Type B pancreatic cell (in vitro differentiated cells): ENCODE measurements around the gene TOM1L1. TPM values are rescaled to one million over a fixed set of nuclear protein-coding genes. Genes with fewer than 3 reads are reported as not detected.

Experiments
- DNase-seq: peaks from one replicate; pipeline ENCODE4 v3.0.0; 2021; ENCODE audit warnings: mixed read lengths; ENCODE audit not compliant: unreplicated experiment; ENCODE audit errors: extremely low spot score
- H3K27ac Mint-ChIP-seq: 2 replicates; pipeline ENCODE4 v1.8.0; 2021; ENCODE audit warnings: mild to moderate bottlenecking, mixed read lengths
- H3K27me3 Mint-ChIP-seq: 2 replicates; pipeline ENCODE4 v1.8.0; 2021; ENCODE audit warnings: mixed read lengths
- H3K36me3 Mint-ChIP-seq: 2 replicates; pipeline ENCODE4 v1.8.0; 2021; ENCODE audit warnings: mixed read lengths
- H3K4me1 Mint-ChIP-seq: one replicate; pipeline ENCODE4 v1.8.0; 2021; ENCODE audit warnings: mixed read lengths; ENCODE audit not compliant: unreplicated experiment
- H3K4me3 Mint-ChIP-seq: 2 replicates; pipeline ENCODE4 v1.8.0; 2021; ENCODE audit warnings: mild to moderate bottlenecking, mixed read lengths
- H3K9me3 Mint-ChIP-seq: 2 replicates; pipeline ENCODE4 v1.8.0; 2021; ENCODE audit warnings: mixed read lengths
- total RNA-seq: library from RNA; stranded (reverse); gene quantifications from 2 replicates; pipeline ENCODE4 v1.2.1, GENCODE V29; 2021; ENCODE audit warnings: low replicate concordance
- TF ChIP-seq, protein P1 (sequence below): fragments of 200-600 bp; sonication (generic); conservative IDR thresholded peaks from 2 replicates; pipeline ENCODE4 v1.5.0; 2021; ENCODE audit warnings: antibody characterized with exemption, mild to moderate bottlenecking

TOM1L1 gene
- total RNA-seq, 1 donor from 2014 or later = 46.7 TPM

DNA sequence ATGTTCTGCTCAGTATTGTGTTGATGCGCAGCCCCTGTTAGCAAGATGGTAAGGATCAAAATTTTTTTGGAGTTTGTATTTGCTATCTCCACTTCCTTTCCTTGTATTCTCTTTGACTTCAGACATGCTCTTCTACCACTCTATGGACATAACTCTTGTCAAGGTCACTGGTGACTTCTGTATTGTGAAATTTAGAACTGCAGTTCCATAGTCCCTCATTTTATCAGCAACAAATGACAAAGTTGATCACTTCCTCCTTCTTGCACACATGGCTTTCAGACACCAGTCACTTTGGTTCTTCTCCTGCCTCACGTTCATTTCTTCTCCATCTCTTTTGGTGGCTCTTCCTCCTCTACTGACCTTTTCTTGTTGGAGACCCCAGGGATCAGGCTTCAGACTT lies 46.7 kb downstream of the TOM1L1 start:
- H3K4me3 Mint-ChIP-seq = no peak overlapping the region
- H3K27ac Mint-ChIP-seq = no peak overlapping the region
- H3K27me3 Mint-ChIP-seq = no peaks in the 10 kb centered on the region
- peaks cover 23% of the 10 kb centered on the region for H3K36me3 Mint-ChIP-seq
- TF ChIP-seq, protein P1, sequence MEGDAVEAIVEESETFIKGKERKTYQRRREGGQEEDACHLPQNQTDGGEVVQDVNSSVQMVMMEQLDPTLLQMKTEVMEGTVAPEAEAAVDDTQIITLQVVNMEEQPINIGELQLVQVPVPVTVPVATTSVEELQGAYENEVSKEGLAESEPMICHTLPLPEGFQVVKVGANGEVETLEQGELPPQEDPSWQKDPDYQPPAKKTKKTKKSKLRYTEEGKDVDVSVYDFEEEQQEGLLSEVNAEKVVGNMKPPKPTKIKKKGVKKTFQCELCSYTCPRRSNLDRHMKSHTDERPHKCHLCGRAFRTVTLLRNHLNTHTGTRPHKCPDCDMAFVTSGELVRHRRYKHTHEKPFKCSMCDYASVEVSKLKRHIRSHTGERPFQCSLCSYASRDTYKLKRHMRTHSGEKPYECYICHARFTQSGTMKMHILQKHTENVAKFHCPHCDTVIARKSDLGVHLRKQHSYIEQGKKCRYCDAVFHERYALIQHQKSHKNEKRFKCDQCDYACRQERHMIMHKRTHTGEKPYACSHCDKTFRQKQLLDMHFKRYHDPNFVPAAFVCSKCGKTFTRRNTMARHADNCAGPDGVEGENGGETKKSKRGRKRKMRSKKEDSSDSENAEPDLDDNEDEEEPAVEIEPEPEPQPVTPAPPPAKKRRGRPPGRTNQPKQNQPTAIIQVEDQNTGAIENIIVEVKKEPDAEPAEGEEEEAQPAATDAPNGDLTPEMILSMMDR = no peak
- H3K9me3 Mint-ChIP-seq = no peaks in the 10 kb centered on the region
- no peak for DNase-seq
- no peaks in the 10 kb centered on the region for H3K4me1 Mint-ChIP-seq

DNA sequence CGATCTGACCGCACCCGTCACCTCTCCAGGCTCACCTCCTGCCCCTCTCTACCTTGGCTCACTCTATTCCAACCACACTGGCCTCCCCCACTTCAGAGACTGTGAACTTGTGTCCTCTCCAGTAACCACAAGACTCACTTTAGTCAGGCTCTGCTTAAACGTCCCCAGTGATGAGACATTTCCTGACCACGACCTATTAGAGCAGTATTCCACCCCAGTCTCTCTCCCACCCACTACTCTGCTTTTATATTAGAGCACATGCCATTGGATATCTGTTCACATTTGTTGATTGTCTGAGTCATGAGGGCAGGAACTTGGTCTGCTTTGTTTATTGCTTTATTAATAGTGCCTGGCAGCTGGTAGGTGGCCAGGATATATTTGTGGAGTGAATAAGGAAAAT lies 47.7 kb downstream of the TOM1L1 start:
- DNase-seq = no peak
- TF ChIP-seq, protein P1 = no peak
- Mint-ChIP-seq H3K36me3 (peaks cover 22% of the 10 kb centered on the region), H3K27ac (no peak overlapping the region), H3K4me1 (no peaks in the 10 kb centered on the region), H3K9me3 (no peaks in the 10 kb centered on the region), H3K4me3 (no peak overlapping the region), H3K27me3 (no peaks in the 10 kb centered on the region)

DNA sequence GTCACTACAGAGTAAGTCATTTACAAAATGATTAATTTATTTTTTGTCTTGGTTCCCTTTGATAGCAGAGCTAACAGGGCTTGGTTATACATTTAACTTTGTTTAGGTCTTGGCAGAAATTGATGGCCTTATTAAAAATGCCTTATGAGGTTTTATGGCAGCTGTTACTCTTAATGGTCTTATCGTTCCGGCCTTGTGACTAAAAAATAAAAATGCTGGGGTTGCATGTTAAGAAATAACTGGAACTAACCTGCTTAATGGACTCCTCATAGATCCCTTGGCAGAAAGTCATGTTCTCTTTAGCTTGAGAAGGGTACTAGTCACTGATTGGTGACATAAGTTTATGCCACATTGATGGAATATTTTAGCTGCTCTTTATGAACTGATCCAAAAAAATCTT lies 49.5 kb downstream of the TOM1L1 start:
- Mint-ChIP-seq H3K4me1 (no peaks in the 10 kb centered on the region), H3K4me3 (no peak overlapping the region), H3K27me3 (no peaks in the 10 kb centered on the region), H3K9me3 (no peaks in the 10 kb centered on the region), H3K36me3 (peaks cover 29% of the 10 kb centered on the region), H3K27ac (no peak overlapping the region)
- TF ChIP-seq, protein P1 = no peak
- no peak for DNase-seq

DNA sequence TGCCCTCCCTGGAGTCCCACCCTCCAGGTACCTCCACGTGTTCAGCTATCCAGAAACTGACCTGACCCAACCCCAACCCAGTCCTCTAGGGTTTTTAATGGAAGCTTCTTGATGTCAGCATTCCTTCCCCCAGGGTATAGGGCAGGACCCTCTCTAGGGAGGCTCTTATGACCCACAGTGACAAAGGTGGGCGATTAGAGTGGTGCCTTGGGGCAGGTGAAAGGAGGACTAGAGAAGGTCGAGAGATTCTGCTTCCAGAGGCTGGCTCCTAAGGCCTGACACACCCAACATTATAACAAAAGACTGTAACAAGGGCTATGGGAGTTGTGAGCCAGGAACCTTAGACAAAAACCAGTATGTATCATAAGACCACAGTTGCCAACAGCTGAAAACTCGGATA lies 50.6 kb downstream of the TOM1L1 start:
- peaks cover 29% of the 10 kb centered on the region for H3K36me3 Mint-ChIP-seq
- H3K4me1 Mint-ChIP-seq = no peaks in the 10 kb centered on the region
- TF ChIP-seq, protein P1 = no peak

DNA sequence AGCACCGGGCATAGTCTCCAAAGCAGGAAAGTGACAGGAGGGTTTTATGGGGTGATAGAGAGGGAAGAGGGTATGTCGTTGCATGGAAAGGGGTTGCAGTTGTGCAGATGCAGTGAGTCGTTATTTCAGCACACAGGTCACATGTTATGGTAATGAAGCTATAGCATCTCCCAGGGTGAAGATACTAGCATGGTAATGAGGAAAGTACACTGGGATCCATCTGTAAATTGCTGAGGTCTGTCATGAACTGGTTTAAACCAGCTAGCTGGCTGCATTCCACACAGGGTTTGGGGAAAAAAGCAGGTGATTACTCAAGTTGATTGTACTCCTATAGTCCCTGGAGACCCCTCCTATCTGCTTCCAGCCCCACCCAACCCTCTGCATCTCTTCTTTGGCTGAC lies 56.1 kb downstream of the TOM1L1 start:
- no peak overlapping the region for H3K4me3 Mint-ChIP-seq
- peak overlapping the region; percentile 19 for H3K27ac Mint-ChIP-seq
- H3K4me1 Mint-ChIP-seq = peaks cover 10% of the 10 kb centered on the region
- H3K9me3 Mint-ChIP-seq = no peaks in the 10 kb centered on the region
- TF ChIP-seq, protein P1 = no peak
- H3K27me3 Mint-ChIP-seq = no peaks in the 10 kb centered on the region
- DNase-seq = no peak
- peaks cover 39% of the 10 kb centered on the region for H3K36me3 Mint-ChIP-seq

More for the DNA sequence above, 50.6 kb downstream of the TOM1L1 start:
- Mint-ChIP-seq H3K4me3 (no peak overlapping the region), H3K27me3 (no peaks in the 10 kb centered on the region), H3K27ac (no peak overlapping the region), H3K9me3 (no peaks in the 10 kb centered on the region)
- DNase-seq = no peak
